ENCODE results near the gene QRICH1.

- TF ChIP-seq CTCF (conservative IDR thresholded peaks at IDR 0.05; ENCODE audit: low read length) (peak; percentile 39; the same call in 1 of the 2 replicates), EZH2phosphoT487 (IDR thresholded peaks at IDR 0.05; ENCODE audit: borderline replicate concordance, low read depth, low read length) (no peak)
Measured at GRCh38 chr3:49020330-49021212, 73.3 kb downstream of the QRICH1 start.
